ENCODE measurements around the gene C11orf24.
"Not testable (repeated sequence)": the region's sequence is repeated elsewhere in the genome, so short reads cannot be mapped to it uniquely, and the experiment has no call there.

C11orf24 gene

GRCh38 chr11:68269414-68270081, 2.2 kb downstream of the C11orf24 start:
- no peak for DNase-seq

- DNase-seq, result no peak
Observed at GRCh38 chr11:68267881-68268240, 3.9 kb downstream of the C11orf24 start.

- DNase-seq, result no peak
Observed at GRCh38 chr11:68266936-68267880, 4.6 kb downstream of the C11orf24 start.

GRCh38 chr11:68266121-68266891, 5.5 kb downstream of the C11orf24 start:
- no peak for DNase-seq

GRCh38 chr11:68264741-68265540, 6.8 kb downstream of the C11orf24 start:
- DNase-seq, result no peak

GRCh38 chr11:68264244-68264643, 7.5 kb downstream of the C11orf24 start:
- DNase-seq, result no peak

GRCh38 chr11:68263444-68264035, 8.2 kb downstream of the C11orf24 start:
- no peak for DNase-seq

- DNase-seq, result no peak
Observed at GRCh38 chr11:68262544-68262827, 9.3 kb downstream of the C11orf24 start.

- DNase-seq, result no peak
Observed at GRCh38 chr11:68261749-68262543, 9.8 kb downstream of the C11orf24 start.

- DNase-seq, result no peak
Observed at GRCh38 chr11:68261006-68261405, 10.8 kb downstream of the C11orf24 start.

GRCh38 chr11:68260484-68260883, 11.3 kb downstream of the C11orf24 start:
- no peak for DNase-seq

GRCh38 chr11:68259122-68259959, 12.4 kb downstream of the C11orf24 start:
- no peak for DNase-seq

GRCh38 chr11:68258363-68258765, 13.4 kb downstream of the C11orf24 start:
- no peak for DNase-seq

- peak; percentile 93 to 96 for DNase-seq
Observed at GRCh38 chr11:68257477-68258362, 14.1 kb downstream of the C11orf24 start.

GRCh38 chr11:68256331-68256741, 15.4 kb downstream of the C11orf24 start:
- DNase-seq, result no peak

GRCh38 chr11:68255526-68255925, 16.2 kb downstream of the C11orf24 start:
- DNase-seq, result no peak

- DNase-seq, result no peak
Observed at GRCh38 chr11:68254421-68254820, 17.4 kb downstream of the C11orf24 start.

- no peak for DNase-seq
Observed at GRCh38 chr11:68251765-68252164, 20.0 kb downstream of the C11orf24 start.

- DNase-seq, result not testable (repeated sequence)
Observed at GRCh38 chr11:68244912-68245311, 26.9 kb downstream of the C11orf24 start.
